ENCODE results near the gene CABP4. TPM values are rescaled to one million over a fixed set of nuclear protein-coding genes. Genes with fewer than 3 reads are reported as not detected.

Gene CABP4
- total RNA-seq, 1 donor from 2014 or later: 1.4 TPM

GRCh38 chr11:67496113-67496512 is 41.0 kb downstream of the CABP4 start:
- no peak for DNase-seq
- no peak for TF ChIP-seq CTCF (IDR thresholded peaks at IDR 0.05; ENCODE audit: borderline replicate concordance)
- H3K36me3 ChIP-seq: peaks cover 76% of the 10 kb centered on the region
- H3K4me1 ChIP-seq: peaks cover 22% of the 10 kb centered on the region
- no peak overlapping the region for H3K27ac ChIP-seq (replicated peaks)
- H3K4me3 ChIP-seq: no peak overlapping the region
- H3K27me3 ChIP-seq (ENCODE audit: low read depth): no peaks in the 10 kb centered on the region
- H3K9me3 ChIP-seq (replicated peaks): no peaks in the 10 kb centered on the region
- intact Hi-C loops (cut with micrococcal nuclease): no loop called here

- TF ChIP-seq CTCF (IDR thresholded peaks at IDR 0.05; ENCODE audit: borderline replicate concordance): no peak
Observed at GRCh38 chr11:67497656-67498291, 42.6 kb downstream of the CABP4 start.

GRCh38 chr11:67498544-67498972 is 43.4 kb downstream of the CABP4 start:
- DNase-seq: peak; percentile 45
- Histone ChIP-seq H3K36me3 (peaks cover 67% of the 10 kb centered on the region), H3K27me3 (ENCODE audit: low read depth) (no peaks in the 10 kb centered on the region), H3K4me1 (peaks cover 28% of the 10 kb centered on the region), H3K27ac (replicated peaks) (peak overlapping the region; percentile 77), H3K9me3 (replicated peaks) (no peaks in the 10 kb centered on the region), H3K4me3 (no peak overlapping the region)
- TF ChIP-seq CTCF (IDR thresholded peaks at IDR 0.05; ENCODE audit: borderline replicate concordance): no peak
- intact Hi-C loops (cut with micrococcal nuclease): no loop called here

More at GRCh38 chr11:67497656-67498291, 42.6 kb downstream of the CABP4 start:
- peak overlapping the region; percentile 77 for H3K27ac ChIP-seq (replicated peaks)
- H3K27me3 ChIP-seq (ENCODE audit: low read depth): no peaks in the 10 kb centered on the region
- H3K4me3 ChIP-seq: no peak overlapping the region
- DNase-seq: no peak
- H3K36me3 ChIP-seq: peaks cover 74% of the 10 kb centered on the region
- peaks cover 22% of the 10 kb centered on the region for H3K4me1 ChIP-seq
- H3K9me3 ChIP-seq (replicated peaks): no peaks in the 10 kb centered on the region
- intact Hi-C loops (cut with micrococcal nuclease): no loop called here

- TF ChIP-seq CTCF (IDR thresholded peaks at IDR 0.05; ENCODE audit: borderline replicate concordance): no peak
- no peaks in the 10 kb centered on the region for H3K27me3 ChIP-seq (ENCODE audit: low read depth)
- DNase-seq: no peak
- peaks cover 54% of the 10 kb centered on the region for H3K36me3 ChIP-seq
- H3K4me1 ChIP-seq: peaks cover 42% of the 10 kb centered on the region
- H3K9me3 ChIP-seq (replicated peaks): no peaks in the 10 kb centered on the region
- H3K27ac ChIP-seq (replicated peaks): no peak overlapping the region
- intact Hi-C loops (cut with micrococcal nuclease): loop anchor here (10.0 kb wide), 1 partner anchor 105 kb away; the partner anchor contains the start of gene RAD9A
- no peak overlapping the region for H3K4me3 ChIP-seq
Observed at GRCh38 chr11:67499808-67500483, 44.8 kb downstream of the CABP4 start.

- intact Hi-C loops (cut with micrococcal nuclease): loop anchor here (10.0 kb wide), 1 partner anchor 106 kb away; the partner anchor contains the start of gene RAD9A
- peaks cover 49% of the 10 kb centered on the region for H3K36me3 ChIP-seq
Observed at GRCh38 chr11:67500484-67500821, 45.3 kb downstream of the CABP4 start.

More at GRCh38 chr11:67500484-67500821, 45.3 kb downstream of the CABP4 start:
- H3K27me3 ChIP-seq (ENCODE audit: low read depth): no peaks in the 10 kb centered on the region
- DNase-seq: no peak
- H3K27ac ChIP-seq (replicated peaks): no peak overlapping the region
- H3K9me3 ChIP-seq (replicated peaks): no peaks in the 10 kb centered on the region
- peaks cover 47% of the 10 kb centered on the region for H3K4me1 ChIP-seq
- H3K4me3 ChIP-seq: no peak overlapping the region
- no peak for TF ChIP-seq CTCF (IDR thresholded peaks at IDR 0.05; ENCODE audit: borderline replicate concordance)
